HEK293 (cell line): ENCODE results near the gene XRN2.

Experiments used
- YY1 ChIP-seq: fragments of 450-650 bp; formaldehyde crosslinking; IDR thresholded peaks from 2 replicates; pipeline ENCODE4 v1.5.1; 2018; ENCODE audit warnings: missing biosample characterization, missing genetic modification characterization
- ZNF626 ChIP-seq: fragments of 450-650 bp; sonication (Bioruptor Pico); formaldehyde crosslinking; IDR thresholded peaks from 2 replicates; pipeline ENCODE4 v1.5.1; 2018; ENCODE audit warnings: missing biosample characterization, missing genetic modification characterization, inconsistent platforms
- ZNF792 ChIP-seq: fragments of 450-650 bp; formaldehyde crosslinking; IDR thresholded peaks from 2 replicates; pipeline ENCODE4 v1.5.1; 2016; ENCODE audit warnings: missing biosample characterization, missing genetic modification characterization
- TF ChIP-seq, protein P1 (sequence below): fragments of 450-650 bp; formaldehyde crosslinking; IDR thresholded peaks from 2 replicates; pipeline ENCODE4 v1.5.1; 2016; ENCODE audit warnings: missing biosample characterization, missing genetic modification characterization
- TF ChIP-seq, protein P2 (sequence below): fragments of 450-650 bp; formaldehyde crosslinking; IDR thresholded peaks from 2 replicates; pipeline ENCODE4 v1.5.1; 2017; ENCODE audit warnings: missing biosample characterization, missing genetic modification characterization
- TF ChIP-seq, protein P3 (sequence below): fragments of 450-650 bp; formaldehyde crosslinking; IDR thresholded peaks from 2 replicates; pipeline ENCODE4 v1.5.1; 2016; ENCODE audit warnings: missing biosample characterization, missing genetic modification characterization, borderline replicate concordance

DNA sequence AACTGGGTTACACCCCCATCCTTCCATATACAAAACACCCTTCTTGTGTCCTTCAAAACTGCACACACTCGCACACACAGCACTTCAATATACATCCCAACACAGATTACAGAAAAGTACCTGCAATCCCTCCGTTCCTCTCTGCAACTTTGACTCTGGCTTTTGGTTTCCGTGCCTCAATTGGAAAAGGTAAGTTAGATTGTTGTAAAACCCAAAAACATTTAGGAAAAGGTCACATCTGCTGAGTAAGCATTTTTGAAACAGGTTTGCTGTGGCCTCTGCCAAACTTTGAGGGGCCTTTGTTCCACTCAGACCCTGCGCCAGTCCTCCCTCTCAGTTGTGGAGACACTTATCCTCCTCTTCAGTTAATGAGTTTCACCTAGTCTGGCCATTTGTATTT, 90.0 kb downstream of the XRN2 start:
- TF ChIP-seq YY1 (no peak), ZNF626 (tag by site-specific recombination) (no peak), ZNF792 (no peak)
- TF ChIP-seq, protein P1, sequence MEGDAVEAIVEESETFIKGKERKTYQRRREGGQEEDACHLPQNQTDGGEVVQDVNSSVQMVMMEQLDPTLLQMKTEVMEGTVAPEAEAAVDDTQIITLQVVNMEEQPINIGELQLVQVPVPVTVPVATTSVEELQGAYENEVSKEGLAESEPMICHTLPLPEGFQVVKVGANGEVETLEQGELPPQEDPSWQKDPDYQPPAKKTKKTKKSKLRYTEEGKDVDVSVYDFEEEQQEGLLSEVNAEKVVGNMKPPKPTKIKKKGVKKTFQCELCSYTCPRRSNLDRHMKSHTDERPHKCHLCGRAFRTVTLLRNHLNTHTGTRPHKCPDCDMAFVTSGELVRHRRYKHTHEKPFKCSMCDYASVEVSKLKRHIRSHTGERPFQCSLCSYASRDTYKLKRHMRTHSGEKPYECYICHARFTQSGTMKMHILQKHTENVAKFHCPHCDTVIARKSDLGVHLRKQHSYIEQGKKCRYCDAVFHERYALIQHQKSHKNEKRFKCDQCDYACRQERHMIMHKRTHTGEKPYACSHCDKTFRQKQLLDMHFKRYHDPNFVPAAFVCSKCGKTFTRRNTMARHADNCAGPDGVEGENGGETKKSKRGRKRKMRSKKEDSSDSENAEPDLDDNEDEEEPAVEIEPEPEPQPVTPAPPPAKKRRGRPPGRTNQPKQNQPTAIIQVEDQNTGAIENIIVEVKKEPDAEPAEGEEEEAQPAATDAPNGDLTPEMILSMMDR (tag by site-specific recombination) = no peak
- TF ChIP-seq, protein P2, sequence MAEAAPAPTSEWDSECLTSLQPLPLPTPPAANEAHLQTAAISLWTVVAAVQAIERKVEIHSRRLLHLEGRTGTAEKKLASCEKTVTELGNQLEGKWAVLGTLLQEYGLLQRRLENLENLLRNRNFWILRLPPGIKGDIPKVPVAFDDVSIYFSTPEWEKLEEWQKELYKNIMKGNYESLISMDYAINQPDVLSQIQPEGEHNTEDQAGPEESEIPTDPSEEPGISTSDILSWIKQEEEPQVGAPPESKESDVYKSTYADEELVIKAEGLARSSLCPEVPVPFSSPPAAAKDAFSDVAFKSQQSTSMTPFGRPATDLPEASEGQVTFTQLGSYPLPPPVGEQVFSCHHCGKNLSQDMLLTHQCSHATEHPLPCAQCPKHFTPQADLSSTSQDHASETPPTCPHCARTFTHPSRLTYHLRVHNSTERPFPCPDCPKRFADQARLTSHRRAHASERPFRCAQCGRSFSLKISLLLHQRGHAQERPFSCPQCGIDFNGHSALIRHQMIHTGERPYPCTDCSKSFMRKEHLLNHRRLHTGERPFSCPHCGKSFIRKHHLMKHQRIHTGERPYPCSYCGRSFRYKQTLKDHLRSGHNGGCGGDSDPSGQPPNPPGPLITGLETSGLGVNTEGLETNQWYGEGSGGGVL (tag by site-specific recombination) = no peak
- TF ChIP-seq, protein P3, sequence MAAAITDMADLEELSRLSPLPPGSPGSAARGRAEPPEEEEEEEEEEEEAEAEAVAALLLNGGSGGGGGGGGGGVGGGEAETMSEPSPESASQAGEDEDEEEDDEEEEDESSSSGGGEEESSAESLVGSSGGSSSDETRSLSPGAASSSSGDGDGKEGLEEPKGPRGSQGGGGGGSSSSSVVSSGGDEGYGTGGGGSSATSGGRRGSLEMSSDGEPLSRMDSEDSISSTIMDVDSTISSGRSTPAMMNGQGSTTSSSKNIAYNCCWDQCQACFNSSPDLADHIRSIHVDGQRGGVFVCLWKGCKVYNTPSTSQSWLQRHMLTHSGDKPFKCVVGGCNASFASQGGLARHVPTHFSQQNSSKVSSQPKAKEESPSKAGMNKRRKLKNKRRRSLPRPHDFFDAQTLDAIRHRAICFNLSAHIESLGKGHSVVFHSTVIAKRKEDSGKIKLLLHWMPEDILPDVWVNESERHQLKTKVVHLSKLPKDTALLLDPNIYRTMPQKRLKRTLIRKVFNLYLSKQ = no peak
